NK-92 (cell line): ENCODE results near the gene SLAMF8.

Source experiments
- DNase-seq: peaks from one replicate; lab custom pipeline; 2025; ENCODE audit not compliant: unreplicated experiment; lab: John Stamatoyannopoulos, UW

The SLAMF8 gene

DNA sequence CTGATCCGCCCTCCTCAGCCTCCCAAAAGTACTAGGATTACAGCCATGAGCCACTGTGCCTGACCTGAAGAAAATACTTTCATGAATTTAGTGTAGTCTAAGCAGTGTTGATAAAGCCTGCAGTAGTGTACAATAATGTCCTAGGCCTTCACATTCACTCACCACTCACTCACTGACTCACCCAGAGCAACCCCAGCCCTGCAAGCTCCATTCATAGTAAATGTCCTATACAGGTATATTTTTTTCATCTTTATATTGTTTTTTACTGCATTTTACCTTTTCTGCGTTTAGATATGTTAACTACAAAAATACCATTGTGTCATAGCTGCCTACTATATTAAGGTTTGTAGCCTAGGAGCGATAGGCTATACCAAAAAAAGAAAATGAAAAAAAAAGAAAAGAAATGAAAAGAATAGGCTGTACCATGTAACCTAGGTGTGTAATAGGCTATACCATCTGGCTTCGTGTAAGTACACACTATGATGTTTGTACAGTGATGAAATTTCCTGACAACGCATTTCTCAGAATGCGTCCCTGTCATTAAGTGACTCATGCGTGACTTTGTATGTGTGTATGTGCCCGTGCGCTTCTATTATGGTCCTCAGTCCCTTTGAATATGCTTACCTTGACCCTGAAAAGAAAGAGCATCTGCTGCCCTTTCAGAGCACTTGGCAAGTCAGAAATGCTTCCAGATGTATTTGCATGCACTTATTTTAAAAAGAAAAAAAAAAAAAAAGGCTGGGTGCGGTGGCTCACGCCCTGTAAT lies 9.2 kb upstream of the SLAMF8 start:
- DNase-seq: no peak

GRCh38 chr1:159821171-159821867 lies 5.4 kb upstream of the SLAMF8 start:
- no peak for DNase-seq

- no peak for DNase-seq
Measured at GRCh38 chr1:159823406-159823805, 3.3 kb upstream of the SLAMF8 start.

DNA sequence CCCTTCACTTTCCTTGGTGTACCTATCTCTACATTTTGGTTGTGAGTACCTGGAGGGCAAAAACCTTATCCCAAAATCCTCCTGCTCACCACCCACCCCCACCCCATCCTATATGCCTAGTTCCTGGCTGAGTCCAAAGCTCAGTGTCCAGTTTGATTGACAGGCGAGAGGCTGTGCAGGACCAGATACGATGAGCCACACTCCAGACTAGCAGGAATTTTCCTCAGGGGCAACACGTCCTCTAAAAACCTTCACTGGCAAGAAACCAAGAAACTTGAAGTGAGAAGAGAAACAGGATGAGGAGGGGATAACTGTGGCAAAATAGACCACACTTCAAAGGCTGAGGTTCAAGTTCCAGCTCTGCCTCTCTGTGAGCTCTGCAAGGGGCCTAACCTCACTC lies 1.1 kb upstream of the SLAMF8 start:
- DNase-seq: no peak

GRCh38 chr1:159827102-159827490 lies 423 bp downstream of the SLAMF8 start:
- DNase-seq: no peak

DNA sequence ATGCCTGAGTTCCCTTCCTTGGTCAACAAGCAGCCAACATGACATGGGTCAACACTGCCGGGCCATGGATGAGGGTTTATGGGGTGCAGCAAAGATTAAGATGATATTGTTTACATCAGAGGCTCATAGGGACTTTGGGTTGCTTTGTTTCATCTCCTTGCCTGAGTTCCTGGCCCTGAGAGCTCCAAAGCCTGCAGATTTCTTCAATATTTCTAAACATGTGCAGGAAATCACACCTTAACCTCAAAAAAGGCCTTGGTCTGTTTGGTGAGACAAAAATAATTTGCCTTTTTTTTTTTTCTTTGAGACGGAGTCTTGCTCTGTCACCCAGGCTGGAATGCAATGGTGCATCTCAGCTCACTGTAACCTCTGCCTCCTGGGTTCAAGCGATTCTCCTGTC lies 876 bp downstream of the SLAMF8 start:
- no peak for DNase-seq

DNA sequence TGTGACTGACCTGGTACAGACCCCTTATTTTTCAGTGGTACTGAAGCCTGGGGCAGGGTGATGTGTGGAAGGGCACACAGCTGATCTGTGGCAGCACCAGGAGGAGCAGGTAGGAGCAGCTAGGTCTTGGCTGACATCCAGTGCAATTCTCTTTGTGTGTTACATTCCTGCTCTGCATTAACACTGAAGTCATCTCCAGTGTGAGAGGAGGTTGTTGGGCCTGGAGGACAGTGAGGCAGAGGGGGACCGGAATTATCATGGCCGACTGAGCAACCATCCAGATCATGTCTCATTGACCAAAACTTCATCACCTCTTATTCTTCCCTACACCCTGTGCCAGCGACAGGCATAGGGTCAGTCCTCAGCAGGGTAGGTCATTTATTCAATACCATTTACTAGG lies 1.5 kb downstream of the SLAMF8 start:
- no peak for DNase-seq

DNA sequence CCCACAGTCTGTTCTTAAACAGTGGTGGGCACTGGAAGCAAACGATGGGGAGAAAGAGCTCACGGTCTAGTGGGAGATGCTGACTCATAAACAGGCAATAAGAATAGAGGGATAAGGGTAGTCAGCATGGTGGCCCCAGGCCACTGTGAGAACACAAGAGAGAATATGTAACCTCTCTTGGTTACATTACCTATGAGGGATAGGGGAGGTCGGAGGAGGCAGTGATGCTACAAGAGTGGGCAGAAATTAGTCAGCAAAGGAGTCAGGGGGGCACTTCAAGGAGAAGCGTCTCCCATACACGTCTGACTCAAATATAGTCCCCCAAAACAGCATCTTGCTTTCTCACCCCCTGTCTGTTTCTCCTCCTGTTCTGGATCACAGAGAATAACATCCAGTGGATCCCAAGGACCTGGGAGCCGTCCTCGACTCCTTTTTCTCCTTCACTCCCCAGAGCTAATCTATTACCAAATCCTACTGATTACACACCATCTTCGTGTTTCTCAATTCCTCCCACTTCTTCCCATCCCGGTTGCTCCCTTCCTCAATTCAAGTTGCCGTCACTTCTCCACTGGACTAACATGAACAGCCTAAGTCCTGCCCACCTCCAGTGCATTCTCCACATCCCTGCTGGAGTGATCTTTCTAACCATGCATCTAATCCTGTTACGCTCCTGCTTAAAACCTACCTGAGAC lies 2.1 kb downstream of the SLAMF8 start:
- DNase-seq: no peak

DNA sequence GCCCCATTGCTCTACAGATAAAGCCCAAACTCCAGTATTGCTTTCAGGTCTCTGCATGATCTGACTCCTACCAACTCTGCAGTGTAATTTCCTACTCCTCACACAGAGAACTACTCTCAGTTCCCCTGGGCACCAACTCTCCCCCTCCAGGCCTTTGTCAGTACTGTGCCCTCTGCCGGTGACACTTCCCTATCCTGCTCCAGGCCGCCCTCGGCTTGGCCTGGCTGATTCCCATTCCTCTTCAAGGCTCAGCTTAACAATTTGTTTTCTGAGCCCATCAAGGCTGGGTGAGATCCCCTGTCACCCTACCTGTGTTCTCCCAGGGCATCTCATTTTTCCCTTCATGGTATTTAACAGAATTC lies 2.6 kb downstream of the SLAMF8 start:
- DNase-seq: no peak

DNA sequence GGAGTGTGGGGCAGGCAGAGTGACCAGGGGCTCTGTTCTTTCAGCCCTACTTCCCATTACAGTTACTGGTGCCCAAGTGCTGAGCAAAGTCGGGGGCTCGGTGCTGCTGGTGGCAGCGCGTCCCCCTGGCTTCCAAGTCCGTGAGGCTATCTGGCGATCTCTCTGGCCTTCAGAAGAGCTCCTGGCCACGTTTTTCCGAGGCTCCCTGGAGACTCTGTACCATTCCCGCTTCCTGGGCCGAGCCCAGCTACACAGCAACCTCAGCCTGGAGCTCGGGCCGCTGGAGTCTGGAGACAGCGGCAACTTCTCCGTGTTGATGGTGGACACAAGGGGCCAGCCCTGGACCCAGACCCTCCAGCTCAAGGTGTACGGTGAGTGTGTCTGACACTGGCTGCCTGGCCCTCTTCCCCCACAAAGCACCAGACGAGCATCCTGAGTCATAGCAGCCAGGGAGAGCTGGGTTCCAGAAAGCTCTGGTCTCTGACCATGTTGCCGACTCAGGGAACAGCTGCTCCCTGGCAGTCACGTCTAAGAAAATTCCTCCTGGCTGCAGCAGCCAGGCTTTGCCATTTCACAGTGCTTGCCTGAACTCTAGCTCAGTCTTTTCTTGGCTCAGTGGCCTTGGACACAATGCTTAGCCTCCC lies 3.3 kb downstream of the SLAMF8 start:
- no peak for DNase-seq

DNA sequence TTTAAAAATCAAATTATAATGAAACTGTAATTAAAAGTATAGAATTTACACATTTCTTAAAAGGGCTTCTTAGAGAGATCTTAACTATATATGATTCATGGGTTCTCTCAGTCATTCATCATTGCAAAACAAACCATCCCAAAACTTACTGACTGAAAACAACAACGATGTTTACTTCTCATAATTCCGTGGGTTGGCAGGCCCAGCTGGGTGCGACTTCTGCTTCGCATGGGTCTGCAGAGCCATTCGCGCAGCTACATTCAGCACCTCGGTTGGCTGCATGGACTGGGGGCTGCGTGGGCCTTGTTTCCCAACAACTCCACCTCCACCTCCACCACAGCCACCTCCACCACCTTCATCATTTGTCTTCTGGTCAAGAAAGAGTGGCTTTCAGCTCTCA lies 4.0 kb downstream of the SLAMF8 start:
- DNase-seq: no peak

GRCh38 chr1:159831412-159832141 lies 4.9 kb downstream of the SLAMF8 start:
- no peak for DNase-seq

DNA sequence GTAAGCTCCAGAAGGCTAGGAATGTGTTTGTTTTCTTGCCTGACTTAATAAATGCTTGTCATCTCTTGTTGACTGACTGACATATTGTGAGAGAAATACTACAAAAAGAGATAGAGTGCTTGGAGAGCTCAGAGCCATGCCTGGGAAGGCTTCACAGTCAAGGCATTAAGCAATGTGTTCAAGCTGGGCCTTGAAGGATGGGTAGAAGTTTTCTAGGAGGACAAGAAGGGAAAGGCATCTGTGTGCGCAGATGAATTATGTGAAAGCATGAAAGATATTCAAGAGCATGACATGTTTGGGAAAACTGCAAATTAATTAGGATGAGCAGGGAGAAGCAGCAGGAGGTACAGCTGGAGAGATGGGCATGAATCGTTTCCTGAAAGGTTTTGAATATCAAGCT lies 5.6 kb downstream of the SLAMF8 start:
- DNase-seq: no peak

- no peak for DNase-seq
Measured at GRCh38 chr1:159835356-159835755, 8.7 kb downstream of the SLAMF8 start.

DNA sequence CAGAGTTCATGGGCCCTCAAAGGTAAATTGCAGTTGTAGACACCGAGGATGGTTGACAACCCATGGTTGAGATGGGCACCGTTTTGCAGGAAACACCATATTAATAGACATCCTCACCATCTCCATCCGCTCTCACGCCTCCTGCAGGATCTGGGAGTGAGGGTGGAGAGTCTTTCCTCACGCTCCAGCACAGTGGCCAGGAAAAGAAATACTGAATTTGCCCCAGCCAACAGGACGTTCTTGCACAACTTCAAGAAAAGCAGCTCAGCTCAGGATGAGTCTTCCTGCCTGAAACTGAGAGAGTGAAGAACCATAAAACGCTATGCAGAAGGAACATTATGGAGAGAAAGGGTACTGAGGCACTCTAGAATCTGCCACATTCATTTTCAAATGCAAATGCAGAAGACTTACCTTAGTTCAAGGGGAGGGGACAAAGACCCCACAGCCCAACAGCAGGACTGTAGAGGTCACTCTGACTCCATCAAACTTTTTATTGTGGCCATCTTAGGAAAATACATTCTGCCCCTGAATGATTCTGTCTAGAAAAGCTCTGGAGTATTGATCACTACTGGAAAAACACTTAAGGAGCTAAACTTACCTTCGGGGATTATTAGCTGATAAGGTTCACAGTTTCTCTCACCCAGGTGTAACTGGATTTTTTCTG lies 9.3 kb downstream of the SLAMF8 start:
- no peak for DNase-seq

DNA sequence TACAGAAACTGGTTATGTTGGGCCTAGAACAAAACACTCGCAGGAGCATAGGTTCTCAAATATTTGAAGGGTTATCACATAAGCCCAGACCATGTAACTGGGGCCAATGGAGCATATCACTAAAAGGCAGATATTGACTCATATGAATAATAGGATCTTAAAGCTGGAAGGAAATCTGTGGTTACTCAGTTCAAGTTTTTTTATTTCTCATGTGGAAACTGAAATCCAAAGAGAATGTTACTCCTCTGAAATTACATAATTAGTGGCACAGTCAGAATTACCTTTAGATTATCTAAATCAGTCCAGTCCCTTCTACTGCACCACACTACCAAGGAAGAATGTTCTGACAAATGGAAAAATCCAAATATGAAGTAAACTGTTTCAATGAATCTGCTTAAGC lies 12.0 kb downstream of the SLAMF8 start:
- DNase-seq: no peak

- no peak for DNase-seq
Measured at GRCh38 chr1:159839116-159839849, 12.6 kb downstream of the SLAMF8 start.

- DNase-seq: no peak
Measured at GRCh38 chr1:159841749-159842148, 15.1 kb downstream of the SLAMF8 start.

DNA sequence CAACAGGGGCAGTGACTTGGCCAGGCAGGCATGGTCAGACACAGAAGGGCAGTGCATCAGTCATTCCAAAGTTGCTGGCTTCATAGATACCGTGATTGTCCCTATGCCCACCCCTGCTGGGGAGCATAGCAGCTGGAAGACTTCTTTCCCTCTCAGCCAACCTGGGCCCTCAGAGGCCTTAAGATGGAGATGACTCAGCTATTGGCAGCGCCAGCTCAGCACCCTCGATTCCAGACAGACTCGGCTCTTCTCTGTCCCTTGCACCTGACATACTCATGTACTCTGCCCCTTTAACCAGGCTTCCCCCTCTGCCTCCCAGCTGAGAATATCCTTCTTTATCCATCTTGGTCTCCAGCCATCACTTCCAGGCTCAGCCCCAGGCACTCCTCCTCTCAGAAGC lies 16.8 kb downstream of the SLAMF8 start:
- no peak for DNase-seq
